GM19397 (cell line): ENCODE measurements around the gene SENP6.
A peak's percentile ranks its signal among the peaks of the same experiment; 100 is the strongest.

Experiments
- ATAC-seq: cut with Tn5 transposase; IDR thresholded peaks from one replicate; pipeline ENCODE4 v1.9.1; 2021; ENCODE audit warnings: mild to moderate bottlenecking, moderate library complexity; ENCODE audit not compliant: unreplicated experiment

The SENP6 gene

DNA sequence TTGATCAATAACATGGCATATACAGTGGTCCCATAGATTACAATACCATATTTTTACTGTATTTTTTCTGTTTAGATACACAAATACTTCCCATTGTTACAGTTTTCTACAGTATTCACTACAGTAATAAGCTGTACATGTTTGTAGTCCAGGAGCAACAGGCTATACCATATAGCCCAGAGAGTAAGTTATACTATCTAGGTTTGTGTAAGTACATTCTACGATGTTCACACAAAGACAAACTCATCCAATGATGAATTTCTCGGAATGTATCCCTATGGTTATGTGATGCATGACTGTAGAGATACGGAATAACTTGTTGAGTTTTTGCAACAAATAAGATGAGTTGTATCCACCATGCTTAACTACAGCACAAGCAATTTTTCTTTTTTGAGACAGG, 143.7 kb downstream of the SENP6 start:
- no peak for ATAC-seq

DNA sequence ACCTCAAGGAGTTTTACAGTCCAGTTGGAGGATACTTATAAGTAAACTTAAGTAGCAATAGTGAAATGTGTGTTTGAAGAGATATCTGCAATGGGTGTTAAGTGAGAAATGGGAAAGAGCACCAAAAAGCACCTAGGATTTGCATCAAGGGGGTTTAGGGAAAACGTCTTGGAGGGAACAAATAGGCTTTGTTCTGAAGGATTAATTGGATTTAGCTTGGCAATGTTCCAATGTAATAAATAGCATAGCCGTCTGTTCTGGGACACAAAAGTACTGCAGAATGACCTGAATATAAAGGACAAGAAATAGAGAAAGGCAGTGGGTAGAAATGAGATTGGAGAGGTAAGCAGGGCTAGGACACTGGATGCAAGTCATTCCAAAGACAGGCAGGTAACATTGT, 144.5 kb downstream of the SENP6 start:
- no peak for ATAC-seq

DNA sequence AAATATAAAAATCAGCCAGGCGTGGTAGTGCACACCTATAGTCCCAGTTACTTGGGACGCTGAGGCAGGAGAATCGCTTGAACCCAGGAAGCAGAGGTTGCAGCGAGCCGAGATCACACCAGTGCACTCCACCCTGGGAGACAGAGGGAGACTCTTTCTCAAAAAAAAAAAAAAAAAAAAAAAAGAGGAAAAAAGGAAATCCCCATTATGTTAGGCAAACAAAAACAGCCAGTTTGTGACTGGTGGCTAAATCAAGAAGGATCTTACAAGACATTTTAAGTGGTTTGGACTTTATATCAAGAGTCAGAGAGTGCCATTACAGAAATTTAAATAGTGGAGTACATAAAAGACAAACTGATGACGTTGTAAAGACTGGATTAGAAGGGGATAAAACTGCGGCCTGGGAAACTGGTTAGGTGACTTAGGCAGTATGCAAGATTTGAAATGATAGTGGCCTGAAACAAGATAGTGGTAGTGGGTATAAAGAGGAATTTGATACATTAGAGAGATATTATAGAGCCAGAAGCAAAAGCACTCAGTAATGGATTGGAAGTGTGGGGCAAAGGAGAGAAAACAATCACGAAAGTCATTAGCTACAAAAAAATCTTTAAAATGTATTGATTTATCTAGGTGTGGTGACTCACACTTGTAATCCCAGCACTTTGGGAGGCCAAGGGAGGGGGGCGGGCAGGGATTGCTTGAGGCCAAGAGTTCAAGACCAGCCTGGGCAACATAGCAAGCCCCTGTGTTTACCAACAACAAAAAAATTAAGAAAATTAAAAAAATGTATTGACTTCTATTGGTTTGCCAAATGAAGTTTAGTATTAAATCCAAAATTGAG, 145.7 kb downstream of the SENP6 start:
- ATAC-seq: no peak

DNA sequence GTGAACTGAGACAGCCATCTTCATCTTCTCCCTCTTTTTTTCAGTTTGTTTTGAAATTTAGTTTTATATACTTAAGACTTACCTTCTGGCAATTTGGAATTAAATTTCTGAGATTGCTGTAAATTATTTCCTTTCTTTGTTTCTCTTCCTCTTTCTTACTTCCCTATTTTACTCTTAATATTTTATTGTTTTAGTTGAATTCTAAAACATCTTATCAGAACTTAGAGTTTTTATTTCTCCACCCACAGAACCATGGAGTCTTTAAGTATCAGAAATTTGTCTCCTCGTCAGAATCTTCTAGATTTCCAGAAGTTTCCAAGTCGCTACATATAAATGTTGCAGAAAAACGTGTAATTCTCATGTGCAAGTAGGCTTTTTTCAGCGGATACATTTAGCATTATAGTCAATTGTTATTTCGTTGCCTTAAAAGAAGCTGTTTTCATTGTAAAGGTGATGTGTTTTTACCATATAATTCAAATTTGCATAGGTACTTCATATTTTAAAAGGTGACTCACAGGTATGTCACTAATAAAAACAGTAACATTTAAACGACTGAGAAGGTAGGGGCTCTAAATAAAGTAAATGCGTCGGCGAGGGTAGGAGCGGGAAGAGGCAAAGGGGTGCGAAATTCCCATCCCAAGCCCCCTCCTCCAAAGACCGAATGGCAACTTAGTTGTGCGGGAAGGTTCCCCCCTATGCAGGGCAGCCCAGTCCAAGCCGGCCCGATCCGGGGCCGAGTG, 146.5 kb downstream of the SENP6 start:
- ATAC-seq: no peak

- peak; percentile 88 for ATAC-seq
Observed at GRCh38 chr6:75748743-75749538, 147.3 kb downstream of the SENP6 start, which contains the start of gene MYO6. Gene MYO6, plus strand, starts transcription at chr6:75749239. Its CDS starts 68,309 bp downstream, at chr6:75817548.

- no peak for ATAC-seq
Observed at GRCh38 chr6:75751443-75751842, 149.8 kb downstream of the SENP6 start.

DNA sequence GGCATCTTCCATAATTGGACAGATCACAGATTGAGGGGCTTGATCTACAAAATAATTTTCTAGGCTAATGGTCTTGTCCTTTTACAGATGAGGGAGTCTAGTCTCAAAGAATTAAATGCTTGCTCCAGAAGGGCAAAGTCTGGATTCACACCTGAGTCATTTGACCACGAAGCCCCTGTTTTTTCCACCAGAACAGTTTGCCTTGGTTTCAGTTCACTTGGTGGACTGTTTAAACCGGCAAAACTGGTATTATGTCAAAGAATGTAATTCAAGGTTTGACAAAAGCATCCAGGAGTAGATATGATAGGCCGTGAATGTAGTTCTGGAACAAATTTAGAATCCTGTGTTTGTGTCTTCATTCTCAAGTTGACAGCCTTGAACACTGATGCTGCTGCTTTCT, 150.7 kb downstream of the SENP6 start:
- no peak for ATAC-seq

DNA sequence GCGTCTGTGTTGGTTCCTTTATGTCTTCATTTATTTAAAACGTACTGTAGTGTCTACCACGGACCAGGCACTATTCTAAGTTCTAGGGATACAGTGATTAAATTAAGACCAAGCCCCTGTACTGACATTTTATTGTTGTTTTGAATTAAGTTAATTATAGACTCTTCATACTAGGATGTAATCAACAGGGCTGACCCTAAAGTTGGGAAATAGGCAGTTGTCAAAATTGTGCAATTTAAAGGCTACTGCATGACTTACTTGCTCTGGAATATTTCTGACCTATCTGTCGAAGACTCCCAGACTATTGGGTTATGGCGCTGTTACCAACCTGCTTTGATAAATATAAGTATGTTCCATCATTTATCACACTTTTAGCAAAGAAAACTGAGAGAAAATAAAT, 154.0 kb downstream of the SENP6 start:
- ATAC-seq: no peak

DNA sequence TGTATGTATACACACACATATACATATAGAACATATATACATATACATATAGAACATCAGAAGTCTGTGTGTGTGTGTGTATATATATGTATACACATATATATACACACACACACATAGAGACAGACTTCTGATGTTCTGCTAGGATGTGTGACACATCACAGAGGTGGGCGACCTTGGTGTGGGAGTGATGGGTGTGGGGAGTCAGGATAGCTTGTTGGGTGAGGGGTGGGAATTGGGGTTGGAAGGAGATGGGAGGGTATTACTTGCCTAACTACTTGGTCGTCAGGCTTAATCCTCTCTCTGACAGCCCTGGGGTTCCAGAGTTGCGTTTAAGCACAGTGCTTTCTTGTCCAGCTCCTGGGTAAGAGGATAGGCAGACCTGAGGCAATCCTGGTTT, 155.6 kb downstream of the SENP6 start:
- no peak for ATAC-seq

DNA sequence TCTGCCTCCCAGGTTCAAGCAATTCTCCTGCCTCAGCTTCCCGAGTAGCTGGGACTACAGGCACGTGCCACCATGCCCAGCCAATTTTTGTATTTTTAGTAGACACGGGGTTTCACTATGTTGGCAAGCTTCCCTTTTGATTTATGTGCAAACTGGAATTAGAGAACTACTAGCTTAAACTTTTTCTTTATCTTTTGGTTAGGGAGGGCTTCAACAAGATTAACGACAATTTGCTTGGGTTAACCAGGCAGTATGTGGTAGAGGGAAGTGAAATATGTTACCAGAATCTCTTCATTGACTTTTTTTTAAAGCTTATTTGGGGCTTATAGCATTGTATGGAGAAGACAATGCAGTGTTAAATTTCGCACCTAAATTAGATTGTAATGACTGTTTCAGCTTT, 156.4 kb downstream of the SENP6 start:
- ATAC-seq: no peak

DNA sequence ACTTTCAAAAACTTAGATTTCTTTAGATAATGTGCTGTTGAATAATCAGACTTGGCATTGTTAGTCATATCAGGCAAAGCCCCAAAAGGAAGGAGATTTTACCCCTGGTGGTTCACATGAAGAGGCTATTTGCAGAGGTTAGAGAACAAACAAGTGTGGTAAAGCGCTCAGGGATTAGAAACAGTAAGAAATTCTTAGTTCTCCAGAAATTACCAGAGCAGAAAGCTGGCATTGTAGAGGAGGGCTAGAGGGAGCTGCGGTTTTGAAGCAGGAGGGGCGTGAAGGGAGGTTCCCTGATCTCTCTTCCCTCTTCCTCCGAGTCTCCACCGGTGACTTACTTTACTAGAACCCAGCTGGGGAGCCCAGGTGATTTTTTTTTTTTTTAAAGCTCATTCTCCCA, 157.5 kb downstream of the SENP6 start:
- ATAC-seq: no peak

DNA sequence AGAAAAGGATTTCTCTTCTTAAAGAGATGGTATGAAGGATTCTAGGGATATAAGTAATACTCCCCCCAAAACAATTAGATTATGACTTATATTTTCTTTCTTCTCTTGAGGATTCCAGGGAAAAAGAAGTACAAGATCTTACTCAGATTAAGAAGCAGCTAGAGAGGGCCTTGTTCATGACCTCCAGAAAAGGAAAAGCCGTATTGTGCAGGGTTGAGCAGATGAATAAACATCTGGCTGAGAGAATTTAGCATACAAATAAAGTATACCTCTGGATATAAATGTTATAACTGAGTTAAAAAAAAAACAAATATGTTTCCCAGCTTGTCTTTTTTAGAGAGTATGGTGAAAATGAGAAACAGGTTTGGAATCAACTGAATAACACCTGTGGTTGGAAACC, 158.6 kb downstream of the SENP6 start:
- ATAC-seq: no peak

- no peak for ATAC-seq
Observed at GRCh38 chr6:75761489-75761888, 159.8 kb downstream of the SENP6 start.

DNA sequence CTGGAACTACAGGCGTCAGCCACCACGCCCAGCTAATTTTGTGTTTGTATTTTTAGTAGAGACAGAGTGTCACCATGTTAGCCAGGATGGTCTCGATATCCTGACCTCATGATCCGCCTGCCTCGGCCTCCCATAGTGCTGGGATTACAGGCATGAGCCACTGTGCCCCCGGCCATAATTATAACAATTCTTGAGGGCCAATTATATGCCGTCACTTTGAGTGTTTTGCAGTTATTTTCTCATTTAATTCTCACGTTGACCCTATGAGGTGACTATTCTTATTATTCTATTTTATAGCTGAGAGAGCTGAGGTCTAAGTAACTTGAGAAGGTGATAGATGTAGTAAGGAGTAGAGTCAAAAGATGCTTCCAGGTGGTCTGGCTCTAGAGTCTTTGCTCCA, 160.4 kb downstream of the SENP6 start:
- ATAC-seq: no peak

- ATAC-seq: no peak
Observed at GRCh38 chr6:75766387-75766786, 164.7 kb downstream of the SENP6 start.
